Choroid plexus epithelial cell (primary cell): ENCODE measurements around the gene TOM1L1.

ENCODE experiments used
- DNase-seq: peaks from one replicate; pipeline ENCODE4 v3.0.0-alpha.2; 2010; ENCODE audit warnings: low read depth
- H3K4me3 ChIP-seq: 2 replicates; pipeline ENCODE4 v1.5.1; 2011; ENCODE audit warnings: low read depth, mild to moderate bottlenecking, control low read depth, low read length, moderate library complexity
- TF ChIP-seq, protein P1 (sequence below): conservative IDR thresholded peaks from 2 replicates; pipeline ENCODE4 v1.5.1; 2011; ENCODE audit warnings: low read depth, mild to moderate bottlenecking, control low read depth, inconsistent platforms, low read length, moderate library complexity

Gene TOM1L1

GRCh38 chr17:54956791-54957190 lies 56.1 kb downstream of the TOM1L1 start:
- TF ChIP-seq, protein P1, sequence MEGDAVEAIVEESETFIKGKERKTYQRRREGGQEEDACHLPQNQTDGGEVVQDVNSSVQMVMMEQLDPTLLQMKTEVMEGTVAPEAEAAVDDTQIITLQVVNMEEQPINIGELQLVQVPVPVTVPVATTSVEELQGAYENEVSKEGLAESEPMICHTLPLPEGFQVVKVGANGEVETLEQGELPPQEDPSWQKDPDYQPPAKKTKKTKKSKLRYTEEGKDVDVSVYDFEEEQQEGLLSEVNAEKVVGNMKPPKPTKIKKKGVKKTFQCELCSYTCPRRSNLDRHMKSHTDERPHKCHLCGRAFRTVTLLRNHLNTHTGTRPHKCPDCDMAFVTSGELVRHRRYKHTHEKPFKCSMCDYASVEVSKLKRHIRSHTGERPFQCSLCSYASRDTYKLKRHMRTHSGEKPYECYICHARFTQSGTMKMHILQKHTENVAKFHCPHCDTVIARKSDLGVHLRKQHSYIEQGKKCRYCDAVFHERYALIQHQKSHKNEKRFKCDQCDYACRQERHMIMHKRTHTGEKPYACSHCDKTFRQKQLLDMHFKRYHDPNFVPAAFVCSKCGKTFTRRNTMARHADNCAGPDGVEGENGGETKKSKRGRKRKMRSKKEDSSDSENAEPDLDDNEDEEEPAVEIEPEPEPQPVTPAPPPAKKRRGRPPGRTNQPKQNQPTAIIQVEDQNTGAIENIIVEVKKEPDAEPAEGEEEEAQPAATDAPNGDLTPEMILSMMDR: no peak
- no peak for DNase-seq
- no peak overlapping the region for H3K4me3 ChIP-seq

DNA sequence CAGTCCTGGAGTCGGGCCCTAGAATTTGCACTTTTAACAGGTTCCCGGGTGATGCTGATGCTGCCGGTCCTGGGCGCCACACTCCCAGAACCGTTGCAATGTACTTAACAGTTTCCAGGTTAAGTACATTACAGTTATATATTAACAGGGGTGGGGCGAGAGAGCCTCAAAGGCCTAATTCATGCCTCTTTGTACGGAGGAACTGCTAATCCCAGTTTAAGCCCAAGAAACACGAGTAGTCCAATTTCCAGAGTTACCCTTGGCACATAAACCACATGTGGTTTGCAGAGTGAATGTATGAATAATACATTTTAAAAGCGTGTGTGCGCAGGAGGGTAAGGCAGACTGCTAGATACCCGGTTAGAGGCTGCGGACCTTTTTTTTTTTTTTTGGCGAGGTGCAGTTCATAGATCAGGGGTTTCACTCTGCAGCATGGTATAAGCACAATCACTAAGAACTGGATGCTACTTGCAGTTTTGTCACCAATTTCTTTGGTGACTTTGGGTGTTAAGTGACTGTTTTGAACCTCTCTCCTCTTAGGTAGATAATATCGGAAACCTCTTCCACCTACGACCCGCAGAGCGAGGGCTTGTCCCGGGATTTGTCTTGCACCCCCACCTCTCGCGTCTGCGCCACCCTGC lies 67.1 kb downstream of the TOM1L1 start:
- H3K4me3 ChIP-seq: peak overlapping the region; percentile 94
- TF ChIP-seq, protein P1: peak; percentile 65
- DNase-seq: peak; percentile 42

- DNase-seq: peak; percentile 98
- peak within 1 kb of the TSS; percentile 94 for H3K4me3 ChIP-seq
- TF ChIP-seq, protein P1: no peak
Measured at GRCh38 chr17:54968262-54968987, 67.8 kb downstream of the TOM1L1 start, which contains the start of the genes COX11 and STXBP4. Gene COX11, minus strand, starts transcription at chr17:54968654. Its CDS starts 8 bp downstream, at chr17:54968646. Gene STXBP4, plus strand, starts transcription at chr17:54968765. Its CDS starts 17,455 bp downstream, at chr17:54986220.

- DNase-seq: peak; percentile 49
- H3K4me3 ChIP-seq: peak overlapping the region; percentile 94
- TF ChIP-seq, protein P1: no peak
Measured at GRCh38 chr17:54968988-54969332, 68.3 kb downstream of the TOM1L1 start.

- TF ChIP-seq, protein P1: no peak
Measured at GRCh38 chr17:54969658-54970572, 69.3 kb downstream of the TOM1L1 start.

DNA sequence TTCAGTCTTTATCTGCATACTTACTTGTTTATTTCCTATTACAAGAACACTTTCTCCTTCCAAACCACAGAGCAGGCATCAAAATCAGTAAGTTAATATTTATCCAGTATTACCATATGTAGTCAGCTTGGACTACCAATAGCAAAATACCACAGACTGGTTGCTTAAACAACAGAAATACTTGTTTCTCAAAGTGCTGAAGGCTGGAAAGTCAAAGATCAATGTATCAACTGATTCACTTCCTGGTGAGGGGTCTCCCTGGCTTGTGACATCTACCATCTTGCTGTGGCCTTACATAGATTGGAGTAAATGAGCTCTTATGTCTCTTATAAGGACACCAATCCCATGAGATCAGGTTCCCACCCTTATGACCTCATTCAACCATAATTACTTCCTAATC lies 70.5 kb downstream of the TOM1L1 start:
- TF ChIP-seq, protein P1: no peak
- no peak for DNase-seq
- H3K4me3 ChIP-seq: no peak overlapping the region

More at GRCh38 chr17:54969658-54970572, 69.3 kb downstream of the TOM1L1 start:
- peak overlapping the region; percentile 94 for H3K4me3 ChIP-seq
- DNase-seq: no peak
